Left ventricle myocardium inferior (tissue), 1 donor: ENCODE results near the gene DZIP1L. TPM values are rescaled to one million over a fixed set of nuclear protein-coding genes. Genes with fewer than 3 reads are reported as not detected.

ENCODE experiments used
- DNase-seq: peaks from one replicate; pipeline ENCODE4 v3.0.0-alpha.2; 2020
- H3K27ac ChIP-seq: fragments of 200-600 bp; replicated peaks from 2 replicates; pipeline ENCODE4 v1.8.0; 2021
- H3K27me3 ChIP-seq: fragments of 200-600 bp; 2 replicates; pipeline ENCODE4 v1.8.0; 2021; ENCODE audit warnings: low read depth
- H3K36me3 ChIP-seq: fragments of 200-600 bp; 2 replicates; pipeline ENCODE4 v1.8.0; 2021
- H3K4me1 ChIP-seq: fragments of 200-600 bp; 2 replicates; pipeline ENCODE4 v1.8.0; 2021
- H3K4me3 ChIP-seq: fragments of 200-600 bp; 2 replicates; pipeline ENCODE4 v1.8.0; 2021; ENCODE audit warnings: mild to moderate bottlenecking, moderate library complexity
- H3K9me3 ChIP-seq: fragments of 200-600 bp; replicated peaks from 2 replicates; pipeline ENCODE4 v1.8.0; 2021
- intact Hi-C: fragments of 100-400 bp; cut with micrococcal nuclease; formaldehyde crosslinking; loops from one replicate; pipeline ENCODE4 v1.11.0; 2022
- total RNA-seq: library from RNA; stranded (reverse); fragmentation: NEBNext Ultra II Directional; extraction: Animal tissue kit (Norgen Biotek cat#: 25700); gene quantifications from one replicate; pipeline ENCODE4 v1.2.1, GENCODE V29; 2021
- TF ChIP-seq, protein P1 (sequence below): fragments of 200-600 bp; IDR thresholded peaks from 2 replicates; pipeline ENCODE4 v1.8.0; 2021; ENCODE audit warnings: antibody characterized with exemption, mild to moderate bottlenecking, borderline replicate concordance
- donor health status: DM: no; HTN: yes; CAD: no; lungs with severe emphysema.

DZIP1L gene
- total RNA-seq, 1 donor from 2014 or later, result 4.7 TPM

DNA sequence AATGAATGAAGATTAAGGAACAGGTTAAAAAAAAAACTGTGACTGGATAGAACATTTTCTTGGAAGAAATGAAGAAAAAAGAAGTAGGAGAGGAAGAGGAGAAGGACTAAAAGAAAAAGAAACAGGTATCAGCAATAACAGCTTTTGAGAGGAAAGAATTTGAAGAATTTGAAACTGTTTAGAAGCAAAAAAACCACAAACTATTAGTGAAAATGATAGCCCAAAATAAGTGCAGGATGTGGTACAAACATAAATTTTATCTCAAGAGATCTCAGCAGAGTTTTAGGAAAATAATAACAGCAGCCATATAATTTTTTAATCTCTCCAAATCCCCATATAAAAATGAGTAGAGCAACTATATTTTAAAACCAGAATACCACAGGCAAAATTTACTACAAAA lies 25.5 kb upstream of the DZIP1L start:
- no peak overlapping the region for H3K27ac ChIP-seq
- TF ChIP-seq, protein P1, sequence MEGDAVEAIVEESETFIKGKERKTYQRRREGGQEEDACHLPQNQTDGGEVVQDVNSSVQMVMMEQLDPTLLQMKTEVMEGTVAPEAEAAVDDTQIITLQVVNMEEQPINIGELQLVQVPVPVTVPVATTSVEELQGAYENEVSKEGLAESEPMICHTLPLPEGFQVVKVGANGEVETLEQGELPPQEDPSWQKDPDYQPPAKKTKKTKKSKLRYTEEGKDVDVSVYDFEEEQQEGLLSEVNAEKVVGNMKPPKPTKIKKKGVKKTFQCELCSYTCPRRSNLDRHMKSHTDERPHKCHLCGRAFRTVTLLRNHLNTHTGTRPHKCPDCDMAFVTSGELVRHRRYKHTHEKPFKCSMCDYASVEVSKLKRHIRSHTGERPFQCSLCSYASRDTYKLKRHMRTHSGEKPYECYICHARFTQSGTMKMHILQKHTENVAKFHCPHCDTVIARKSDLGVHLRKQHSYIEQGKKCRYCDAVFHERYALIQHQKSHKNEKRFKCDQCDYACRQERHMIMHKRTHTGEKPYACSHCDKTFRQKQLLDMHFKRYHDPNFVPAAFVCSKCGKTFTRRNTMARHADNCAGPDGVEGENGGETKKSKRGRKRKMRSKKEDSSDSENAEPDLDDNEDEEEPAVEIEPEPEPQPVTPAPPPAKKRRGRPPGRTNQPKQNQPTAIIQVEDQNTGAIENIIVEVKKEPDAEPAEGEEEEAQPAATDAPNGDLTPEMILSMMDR, result no peak
- no peaks in the 10 kb centered on the region for H3K36me3 ChIP-seq
- DNase-seq, result no peak
- intact Hi-C loops, result no loop called here
- no peak overlapping the region for H3K4me3 ChIP-seq
- peaks cover 3% of the 10 kb centered on the region for H3K4me1 ChIP-seq
- H3K27me3 ChIP-seq, result no peaks in the 10 kb centered on the region
- H3K9me3 ChIP-seq, result peaks cover 11% of the 10 kb centered on the region

DNA sequence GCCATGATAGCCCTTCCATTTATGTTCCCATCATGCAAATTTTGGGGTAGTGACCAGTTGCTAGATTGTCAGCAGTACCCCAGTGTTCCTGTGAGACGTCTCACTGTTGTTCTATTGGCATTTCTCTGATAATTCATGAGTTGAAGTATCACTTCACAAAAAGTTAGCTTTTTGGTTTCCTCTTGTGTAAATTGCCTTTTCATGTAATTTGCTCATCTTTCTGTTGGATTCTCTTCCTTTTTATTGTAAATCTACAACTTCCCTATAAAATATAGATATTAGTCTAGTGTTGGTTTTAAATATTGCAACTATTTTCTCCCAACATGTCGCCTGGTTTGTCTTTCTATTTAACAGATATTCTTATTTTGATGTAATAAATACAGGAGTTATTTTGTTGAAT lies 24.3 kb upstream of the DZIP1L start:
- no peaks in the 10 kb centered on the region for H3K27me3 ChIP-seq
- H3K4me3 ChIP-seq, result no peak overlapping the region
- peaks cover 11% of the 10 kb centered on the region for H3K9me3 ChIP-seq
- no peak overlapping the region for H3K27ac ChIP-seq
- DNase-seq, result no peak
- TF ChIP-seq, protein P1, result no peak
- no peaks in the 10 kb centered on the region for H3K4me1 ChIP-seq
- intact Hi-C loops, result no loop called here
- H3K36me3 ChIP-seq, result no peaks in the 10 kb centered on the region

DNA sequence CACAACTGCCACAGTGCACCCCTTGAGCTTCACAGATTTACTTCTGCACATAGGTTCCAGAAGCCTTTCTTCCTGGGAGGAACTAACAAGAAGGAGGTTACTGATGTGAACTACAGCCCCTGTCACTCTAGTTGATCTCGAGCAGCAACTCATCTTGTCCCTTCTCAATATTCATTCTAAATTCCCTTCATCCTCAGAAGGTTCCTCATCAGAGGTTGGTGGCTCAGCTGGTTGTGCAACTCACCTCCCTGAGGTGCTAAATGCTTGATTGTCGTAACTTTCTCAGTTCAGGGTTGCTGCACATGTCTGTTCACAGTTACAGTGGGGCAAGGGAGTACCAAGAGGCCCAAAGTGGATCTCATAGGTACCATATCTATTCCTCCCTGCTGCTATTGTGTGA lies 22.5 kb upstream of the DZIP1L start:
- no peak for DNase-seq
- Histone ChIP-seq H3K27ac (no peak overlapping the region), H3K9me3 (no peaks in the 10 kb centered on the region), H3K27me3 (no peaks in the 10 kb centered on the region), H3K4me1 (no peaks in the 10 kb centered on the region), H3K36me3 (no peaks in the 10 kb centered on the region), H3K4me3 (no peak overlapping the region)
- TF ChIP-seq, protein P1, result no peak
- intact Hi-C loops, result no loop called here

DNA sequence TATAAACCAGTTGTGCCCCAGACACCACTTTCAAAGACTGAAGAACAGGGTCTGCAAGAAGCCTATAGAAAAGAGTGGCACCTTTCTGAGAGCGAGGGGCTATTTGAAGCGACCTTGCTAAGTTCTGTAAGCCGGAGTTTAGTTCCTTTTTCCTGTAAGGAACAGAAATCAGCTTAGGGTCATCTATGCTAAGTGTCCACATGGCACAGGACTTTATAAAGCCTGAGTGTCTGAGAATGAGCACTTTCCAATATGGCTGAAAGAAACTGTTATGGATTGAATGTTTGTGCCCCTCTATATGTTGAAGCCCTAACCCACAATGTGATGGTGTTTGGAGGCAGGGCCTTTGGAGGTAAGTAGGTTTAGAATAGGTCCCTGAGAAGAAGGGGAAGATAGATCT lies 20.8 kb upstream of the DZIP1L start:
- DNase-seq, result no peak
- no peak overlapping the region for H3K4me3 ChIP-seq
- intact Hi-C loops, result no loop called here
- no peaks in the 10 kb centered on the region for H3K9me3 ChIP-seq
- no peak overlapping the region for H3K27ac ChIP-seq
- no peaks in the 10 kb centered on the region for H3K36me3 ChIP-seq
- TF ChIP-seq, protein P1, result no peak
- no peaks in the 10 kb centered on the region for H3K4me1 ChIP-seq
- no peaks in the 10 kb centered on the region for H3K27me3 ChIP-seq

DNA sequence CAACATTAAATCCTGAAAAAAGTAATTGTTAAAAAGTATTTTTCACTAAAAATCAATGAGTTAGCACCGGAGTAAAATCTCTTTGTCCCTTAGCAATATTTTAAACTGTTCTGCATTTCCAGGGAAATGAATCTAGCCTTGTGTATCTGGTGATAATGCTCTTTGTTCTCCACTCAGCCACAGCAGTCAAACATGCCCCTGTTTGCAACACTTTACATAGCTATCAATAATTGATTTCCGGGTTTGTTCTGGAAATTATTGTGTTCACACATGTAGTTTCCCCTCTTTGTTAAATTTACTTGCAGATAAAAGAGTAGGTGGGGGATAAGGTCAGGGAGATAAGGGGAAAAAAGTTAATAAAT lies 20.4 kb upstream of the DZIP1L start:
- Histone ChIP-seq H3K4me1 (no peaks in the 10 kb centered on the region), H3K27me3 (no peaks in the 10 kb centered on the region), H3K4me3 (no peak overlapping the region), H3K36me3 (no peaks in the 10 kb centered on the region), H3K9me3 (no peaks in the 10 kb centered on the region), H3K27ac (no peak overlapping the region)
- intact Hi-C loops, result no loop called here
- TF ChIP-seq, protein P1, result no peak
- DNase-seq, result no peak
